ENCODE measurements around the gene PIEZO1. TPM values are rescaled to one million over a fixed set of nuclear protein-coding genes. Genes with fewer than 3 reads are reported as not detected.

The PIEZO1 gene
- total and polyA plus RNA-seq, 10 of the 15 experiments (the other 5 are each of a cell fraction or from before 2014, with no cell fraction given) = 1.3 to 169 (median 33.4) TPM

GRCh38 chr16:88691924-88692560 is 93.0 kb downstream of the PIEZO1 start (continued):
- TF ChIP-seq, protein P1, sequence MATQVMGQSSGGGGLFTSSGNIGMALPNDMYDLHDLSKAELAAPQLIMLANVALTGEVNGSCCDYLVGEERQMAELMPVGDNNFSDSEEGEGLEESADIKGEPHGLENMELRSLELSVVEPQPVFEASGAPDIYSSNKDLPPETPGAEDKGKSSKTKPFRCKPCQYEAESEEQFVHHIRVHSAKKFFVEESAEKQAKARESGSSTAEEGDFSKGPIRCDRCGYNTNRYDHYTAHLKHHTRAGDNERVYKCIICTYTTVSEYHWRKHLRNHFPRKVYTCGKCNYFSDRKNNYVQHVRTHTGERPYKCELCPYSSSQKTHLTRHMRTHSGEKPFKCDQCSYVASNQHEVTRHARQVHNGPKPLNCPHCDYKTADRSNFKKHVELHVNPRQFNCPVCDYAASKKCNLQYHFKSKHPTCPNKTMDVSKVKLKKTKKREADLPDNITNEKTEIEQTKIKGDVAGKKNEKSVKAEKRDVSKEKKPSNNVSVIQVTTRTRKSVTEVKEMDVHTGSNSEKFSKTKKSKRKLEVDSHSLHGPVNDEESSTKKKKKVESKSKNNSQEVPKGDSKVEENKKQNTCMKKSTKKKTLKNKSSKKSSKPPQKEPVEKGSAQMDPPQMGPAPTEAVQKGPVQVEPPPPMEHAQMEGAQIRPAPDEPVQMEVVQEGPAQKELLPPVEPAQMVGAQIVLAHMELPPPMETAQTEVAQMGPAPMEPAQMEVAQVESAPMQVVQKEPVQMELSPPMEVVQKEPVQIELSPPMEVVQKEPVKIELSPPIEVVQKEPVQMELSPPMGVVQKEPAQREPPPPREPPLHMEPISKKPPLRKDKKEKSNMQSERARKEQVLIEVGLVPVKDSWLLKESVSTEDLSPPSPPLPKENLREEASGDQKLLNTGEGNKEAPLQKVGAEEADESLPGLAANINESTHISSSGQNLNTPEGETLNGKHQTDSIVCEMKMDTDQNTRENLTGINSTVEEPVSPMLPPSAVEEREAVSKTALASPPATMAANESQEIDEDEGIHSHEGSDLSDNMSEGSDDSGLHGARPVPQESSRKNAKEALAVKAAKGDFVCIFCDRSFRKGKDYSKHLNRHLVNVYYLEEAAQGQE (IDR thresholded peaks at IDR 0.05; ENCODE audit: low read depth, low read length) = no peak
- TF ChIP-seq POLR2AphosphoS2 (IDR thresholded peaks at IDR 0.05; ENCODE audit: low read depth, low read length) = no peak
- no peak for TF ChIP-seq SREBF2 (IDR thresholded peaks at IDR 0.05; ENCODE audit: low read length)
- no peak for TF ChIP-seq PAX8 (IDR thresholded peaks at IDR 0.05)
- TF ChIP-seq ZBED1 (IDR thresholded peaks at IDR 0.05; ENCODE audit: borderline replicate concordance) = no peak
- peak in 1 of 2 experiments; percentile 17; a peak in 1 of 4 replicates for TF ChIP-seq BHLHE40 (IDR thresholded peaks at IDR 0.05; ENCODE audit: borderline replicate concordance in 1 of 2, low read depth in 2 of 2, low read length in 1 of 2)
- TF ChIP-seq KAT2A (conservative IDR thresholded peaks at IDR 0.05; ENCODE audit: control insufficient read depth, low read depth, low read length) = no peak
- TF ChIP-seq SPI1 (IDR thresholded peaks at IDR 0.05; ENCODE audit: borderline replicate concordance, insufficient read depth, low read depth, low read length) = peak; percentile 39; the same call in 1 of the 2 replicates
- no peak for TF ChIP-seq TBL1XR1 (IDR thresholded peaks at IDR 0.05; ENCODE audit: low read depth, low read length)
- no peak for TF ChIP-seq NFYB (IDR thresholded peaks at IDR 0.05; ENCODE audit: insufficient read depth, low read depth, low read length)
- no peak for TF ChIP-seq CREB1 (IDR thresholded peaks at IDR 0.05; ENCODE audit: low read depth)
- no peak for TF ChIP-seq JUNB (IDR thresholded peaks at IDR 0.05)
- TF ChIP-seq NRF1 (conservative IDR thresholded peaks at IDR 0.05; ENCODE audit: low read depth, low read length) = no peak
- TF ChIP-seq IRF3 (IDR thresholded peaks at IDR 0.05) = no peak
- TF ChIP-seq, protein P2, sequence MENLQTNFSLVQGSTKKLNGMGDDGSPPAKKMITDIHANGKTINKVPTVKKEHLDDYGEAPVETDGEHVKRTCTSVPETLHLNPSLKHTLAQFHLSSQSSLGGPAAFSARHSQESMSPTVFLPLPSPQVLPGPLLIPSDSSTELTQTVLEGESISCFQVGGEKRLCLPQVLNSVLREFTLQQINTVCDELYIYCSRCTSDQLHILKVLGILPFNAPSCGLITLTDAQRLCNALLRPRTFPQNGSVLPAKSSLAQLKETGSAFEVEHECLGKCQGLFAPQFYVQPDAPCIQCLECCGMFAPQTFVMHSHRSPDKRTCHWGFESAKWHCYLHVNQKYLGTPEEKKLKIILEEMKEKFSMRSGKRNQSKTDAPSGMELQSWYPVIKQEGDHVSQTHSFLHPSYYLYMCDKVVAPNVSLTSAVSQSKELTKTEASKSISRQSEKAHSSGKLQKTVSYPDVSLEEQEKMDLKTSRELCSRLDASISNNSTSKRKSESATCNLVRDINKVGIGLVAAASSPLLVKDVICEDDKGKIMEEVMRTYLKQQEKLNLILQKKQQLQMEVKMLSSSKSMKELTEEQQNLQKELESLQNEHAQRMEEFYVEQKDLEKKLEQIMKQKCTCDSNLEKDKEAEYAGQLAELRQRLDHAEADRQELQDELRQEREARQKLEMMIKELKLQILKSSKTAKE (IDR thresholded peaks at IDR 0.05; ENCODE audit: low read depth, poor library complexity, severe bottlenecking) = no peak
- TF ChIP-seq IKZF1 (conservative IDR thresholded peaks at IDR 0.05) = 0 out of 2 replicates have a peak, but pooled peaks have one; percentile 44
- peak; percentile 63 for TF ChIP-seq USF1 (IDR thresholded peaks at IDR 0.05; ENCODE audit: borderline replicate concordance, extremely low read length, insufficient read depth, low read depth, low read length)
- TF ChIP-seq FOXK2 (IDR thresholded peaks at IDR 0.05) = no peak
- TF ChIP-seq TCF3 (IDR thresholded peaks at IDR 0.05; ENCODE audit: borderline replicate concordance, insufficient read depth, low read depth, low read length) = peak; percentile 33; the same call in 1 of the 2 replicates
- peak; percentile 23; the same call in 1 of the 2 replicates for TF ChIP-seq TCF12 (IDR thresholded peaks at IDR 0.05; ENCODE audit: low read depth, low read length)

All from GM12878 (cell line).